Endothelial cell of hepatic sinusoid (primary cell): ENCODE data around the gene MANEA.
"Not testable (repeated sequence)": the region's sequence is repeated elsewhere in the genome, so short reads cannot be mapped to it uniquely, and the experiment has no call there.

ENCODE experiments used
- in situ Hi-C: cut with HindIII; loops from 2 replicates; pipeline ENCODE4 v1.10.0; 2017; ENCODE audit warnings: low sequenced_read_pairs

MANEA gene, protein sequence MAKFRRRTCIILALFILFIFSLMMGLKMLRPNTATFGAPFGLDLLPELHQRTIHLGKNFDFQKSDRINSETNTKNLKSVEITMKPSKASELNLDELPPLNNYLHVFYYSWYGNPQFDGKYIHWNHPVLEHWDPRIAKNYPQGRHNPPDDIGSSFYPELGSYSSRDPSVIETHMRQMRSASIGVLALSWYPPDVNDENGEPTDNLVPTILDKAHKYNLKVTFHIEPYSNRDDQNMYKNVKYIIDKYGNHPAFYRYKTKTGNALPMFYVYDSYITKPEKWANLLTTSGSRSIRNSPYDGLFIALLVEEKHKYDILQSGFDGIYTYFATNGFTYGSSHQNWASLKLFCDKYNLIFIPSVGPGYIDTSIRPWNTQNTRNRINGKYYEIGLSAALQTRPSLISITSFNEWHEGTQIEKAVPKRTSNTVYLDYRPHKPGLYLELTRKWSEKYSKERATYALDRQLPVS

DNA sequence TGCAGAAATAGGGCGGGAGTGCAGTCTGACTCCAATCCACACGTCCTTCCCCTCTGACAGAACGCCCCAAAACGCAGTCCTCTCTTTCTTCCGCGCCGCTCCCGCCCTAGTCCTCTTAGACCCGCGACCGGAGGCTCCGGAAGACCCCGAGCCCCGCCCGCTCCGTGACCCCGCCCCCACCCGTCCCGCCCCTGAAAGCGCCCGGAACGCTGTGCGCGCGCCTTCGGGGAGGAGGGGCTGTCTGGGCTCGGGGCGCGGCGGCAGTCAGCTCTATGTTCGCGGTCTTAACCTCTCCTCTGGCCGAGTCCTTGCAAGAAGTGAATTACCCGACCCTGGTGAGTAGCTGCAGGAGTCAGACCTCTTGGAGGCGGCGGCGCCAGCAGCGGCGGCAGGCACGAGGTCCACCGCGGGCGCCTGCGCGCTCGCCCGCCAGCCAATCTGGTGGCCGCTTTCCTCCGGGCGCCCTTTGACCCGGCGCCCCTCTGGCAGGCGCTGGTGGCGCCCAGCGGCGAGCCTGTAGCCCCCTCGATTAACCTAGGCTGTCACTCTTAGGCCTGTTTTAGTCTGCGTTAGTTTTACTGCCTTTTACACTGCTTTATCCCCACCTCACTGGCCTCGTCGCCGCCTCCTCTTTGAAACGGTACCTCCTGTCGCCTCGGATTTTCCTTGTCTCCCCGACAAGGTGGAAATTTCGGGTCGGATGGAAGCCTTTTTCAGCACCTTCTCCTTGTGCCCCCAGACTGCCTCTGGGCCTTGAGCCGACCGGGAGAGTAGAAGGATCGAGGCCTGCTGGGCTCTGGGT is at the start of gene MANEA:
MANEA (plus strand) TSS at position 232 of the 802 bp plus-strand sequence. CDS start 8,905 bp downstream, outside the sequence.
- in situ Hi-C loops, result no loop called here

DNA sequence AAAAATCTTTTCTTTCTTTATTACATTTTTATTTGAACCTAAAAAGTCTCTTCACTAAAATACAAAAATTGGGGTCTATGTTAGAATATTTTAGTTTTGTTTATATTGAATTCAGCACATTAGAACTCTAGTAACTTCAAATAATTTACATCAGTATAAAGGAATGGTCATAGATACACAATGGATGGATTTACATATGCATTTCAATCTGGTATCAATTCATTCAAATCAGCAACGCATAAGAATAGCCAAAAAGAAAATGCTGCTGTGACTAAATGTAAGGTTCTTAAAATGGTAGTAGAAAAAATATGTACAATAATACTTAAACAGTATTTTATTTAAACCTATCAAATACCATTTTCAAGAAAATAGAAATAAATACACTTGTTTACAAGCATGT is 47.6 kb upstream of the MANEA start:
- in situ Hi-C loops, result no loop called here

DNA sequence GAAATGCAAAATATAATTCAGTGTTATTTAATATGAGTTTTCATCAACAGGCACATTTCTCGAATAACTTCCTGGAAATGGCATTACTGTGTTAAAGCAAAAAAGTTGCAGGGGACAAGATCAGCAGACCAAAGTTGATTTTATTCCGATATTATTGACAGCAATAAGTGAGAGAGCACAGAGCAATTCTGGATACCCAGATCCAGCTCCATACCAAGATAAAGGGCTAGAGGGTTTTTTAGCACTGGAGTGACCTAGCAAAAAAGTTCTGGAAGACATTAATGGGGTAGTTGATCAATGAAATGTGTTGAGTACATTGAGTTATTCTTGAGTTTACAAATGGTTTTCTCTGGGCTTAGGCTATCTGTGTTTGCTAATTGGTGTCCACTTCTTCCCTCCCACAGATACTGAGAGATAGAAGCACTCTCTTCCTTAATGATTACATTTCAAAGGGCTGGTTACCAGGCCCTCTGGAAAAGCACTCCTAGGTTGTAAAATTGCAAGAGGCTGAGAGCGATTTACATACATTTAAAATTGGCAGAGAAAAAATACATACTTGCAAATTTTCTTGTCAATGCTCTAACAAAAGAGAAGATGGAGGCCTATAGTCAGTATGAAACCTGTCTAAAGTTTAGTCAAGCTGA is 47.0 kb upstream of the MANEA start:
- in situ Hi-C loops, result no loop called here

DNA sequence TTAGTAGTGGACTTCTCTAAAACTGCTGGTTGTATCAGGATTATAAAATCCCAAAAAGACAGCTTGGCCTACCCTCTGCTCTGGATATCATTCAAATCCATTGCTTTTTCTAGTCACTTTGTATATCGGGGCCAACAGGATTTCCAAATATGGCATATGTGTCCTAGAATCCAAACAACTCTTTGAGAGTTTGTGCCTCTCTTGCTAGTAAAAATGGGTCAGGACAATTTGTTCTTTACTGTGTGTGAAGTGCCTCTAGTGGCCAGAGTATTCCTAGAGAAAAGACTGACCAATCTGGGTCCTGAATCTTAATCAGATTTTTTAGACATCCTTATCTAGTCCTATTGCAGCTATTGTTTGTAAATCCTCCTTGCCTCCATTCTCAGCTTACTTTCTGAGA is 33.5 kb upstream of the MANEA start:
- in situ Hi-C loops, result no loop called here

DNA sequence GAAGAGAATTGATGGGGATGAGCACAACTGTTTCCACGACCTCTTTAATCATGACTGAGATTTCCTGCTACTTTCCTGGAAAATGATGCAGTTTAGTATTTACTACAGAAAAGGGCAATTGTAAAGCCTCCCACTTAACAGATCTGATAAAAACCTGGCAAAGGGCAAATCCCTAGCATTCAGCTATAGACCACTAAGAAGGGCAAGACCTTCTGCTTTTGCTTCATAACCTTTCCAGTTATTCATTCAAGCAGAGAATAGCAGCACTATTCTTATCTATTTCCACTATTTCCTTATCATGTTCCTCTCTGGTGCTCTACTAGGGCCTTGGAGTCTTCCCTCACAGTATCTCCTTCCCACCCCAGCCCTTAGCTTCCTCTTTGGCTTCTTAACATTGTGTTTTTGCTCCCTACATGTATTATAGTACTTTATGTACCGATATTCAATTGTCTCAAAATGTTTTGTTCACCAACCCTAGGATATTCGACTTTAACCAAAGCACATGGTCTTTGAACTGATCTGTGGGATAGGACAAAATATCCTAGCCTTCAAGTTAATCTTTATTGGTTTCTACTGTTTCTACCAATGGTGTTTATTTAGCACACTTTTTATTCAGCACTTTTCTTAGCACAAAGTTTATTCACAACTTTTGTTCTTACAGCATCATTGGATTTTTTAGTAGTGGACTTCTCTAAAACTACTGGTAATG is 32.7 kb upstream of the MANEA start:
- in situ Hi-C loops, result no loop called here

DNA sequence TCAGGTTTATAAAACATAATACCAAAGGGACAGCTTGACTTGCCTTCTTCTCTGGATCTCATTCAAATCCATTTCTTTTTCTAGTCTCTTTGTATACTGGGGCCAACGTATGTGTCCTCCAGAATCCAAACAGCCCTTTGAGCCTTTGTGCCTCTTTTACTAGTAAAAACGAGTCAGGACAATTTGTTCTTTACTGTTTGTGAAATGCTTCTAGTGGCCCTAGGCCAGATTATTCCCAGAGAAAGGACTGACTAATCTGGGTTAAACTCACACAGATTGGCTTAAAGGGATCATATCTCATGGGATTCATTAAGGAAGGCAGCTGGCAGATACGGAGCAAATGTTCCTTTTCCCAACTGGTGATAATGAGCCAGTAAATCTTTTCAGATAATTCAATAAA is 32.1 kb upstream of the MANEA start:
- in situ Hi-C loops, result no loop called here

DNA sequence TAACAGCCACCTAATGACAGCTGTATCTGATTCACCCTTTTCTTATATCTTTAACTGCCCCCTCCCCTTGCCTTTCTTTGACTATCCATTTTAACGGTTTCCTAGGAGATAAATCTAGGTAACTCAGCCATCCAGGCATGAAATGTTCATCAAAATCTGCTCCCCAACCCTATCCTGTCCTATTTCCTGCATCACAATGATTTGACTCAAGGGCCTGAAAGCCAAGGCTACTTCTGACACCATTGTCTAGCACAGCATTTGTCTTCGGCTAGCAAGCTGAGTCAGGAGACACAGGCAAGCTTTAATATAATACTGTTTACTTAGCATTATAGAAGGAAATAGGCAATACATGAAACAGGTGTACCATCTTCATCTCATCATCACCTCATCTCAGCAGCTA is 31.6 kb upstream of the MANEA start:
- in situ Hi-C loops, result no loop called here

DNA sequence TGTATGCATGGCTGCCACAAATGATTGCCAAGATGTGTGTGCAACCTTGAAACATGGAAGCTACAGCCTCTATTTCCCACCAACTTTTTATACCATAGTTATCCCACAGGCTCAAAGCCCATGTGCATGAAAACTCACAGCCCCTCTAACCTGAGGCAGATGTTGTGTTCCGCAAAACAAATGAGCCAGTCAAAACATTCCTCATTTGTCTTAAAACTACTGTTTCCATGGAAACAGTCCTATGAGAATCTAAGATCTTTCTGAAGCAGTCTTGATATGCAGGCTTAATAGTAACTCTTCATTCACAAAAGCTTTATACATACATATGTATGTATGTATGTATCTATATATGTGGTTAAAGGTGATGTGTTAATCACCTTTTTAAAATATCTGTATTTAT is 31.2 kb upstream of the MANEA start:
- in situ Hi-C loops, result no loop called here

DNA sequence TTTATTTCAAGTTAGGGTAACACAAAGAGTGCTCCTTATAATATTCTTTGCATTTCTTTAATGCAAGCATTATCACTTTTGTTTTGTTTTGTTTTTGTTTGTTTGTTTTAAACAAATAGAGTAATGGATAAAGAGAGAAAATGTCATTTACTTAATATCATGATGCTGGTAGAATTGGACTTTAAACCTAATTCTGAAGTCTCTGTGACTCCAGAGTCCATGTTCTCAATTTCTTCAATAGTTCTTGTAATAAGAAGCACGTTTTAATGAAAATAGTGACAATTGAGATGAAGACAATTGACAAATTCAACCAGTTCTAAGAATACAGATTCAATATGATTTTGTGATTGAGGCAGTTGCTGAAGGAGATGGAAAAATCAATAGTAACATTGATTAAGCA is 30.3 kb upstream of the MANEA start:
- in situ Hi-C loops, result no loop called here

DNA sequence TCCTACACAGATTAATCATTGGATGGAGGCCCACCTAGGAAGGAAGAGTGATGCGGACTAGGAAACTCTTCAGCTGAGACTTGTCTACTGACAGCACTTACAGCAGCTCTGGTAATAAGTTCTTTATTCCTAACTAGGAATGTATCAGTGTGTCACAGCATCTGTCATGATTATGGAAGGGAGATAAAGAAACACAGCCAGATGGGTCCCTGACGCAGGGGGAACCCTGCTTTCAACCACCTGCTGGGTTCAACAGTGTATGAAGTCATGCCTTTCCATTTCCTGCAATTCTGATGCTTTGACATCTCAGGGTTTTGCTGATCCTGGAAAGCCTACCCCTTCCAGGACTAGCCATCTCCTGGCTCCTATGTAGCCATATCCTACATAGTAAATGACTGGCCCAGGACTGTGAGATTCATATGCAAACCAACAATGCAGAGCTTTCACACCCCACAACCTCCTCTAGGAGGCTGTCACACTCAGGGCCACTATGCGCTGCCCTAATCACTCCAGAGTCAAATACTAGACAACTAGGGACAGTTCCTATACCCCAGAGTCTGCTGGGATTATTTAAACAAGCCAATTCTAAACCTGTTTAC is 29.0 kb upstream of the MANEA start:
- in situ Hi-C loops, result no loop called here

DNA sequence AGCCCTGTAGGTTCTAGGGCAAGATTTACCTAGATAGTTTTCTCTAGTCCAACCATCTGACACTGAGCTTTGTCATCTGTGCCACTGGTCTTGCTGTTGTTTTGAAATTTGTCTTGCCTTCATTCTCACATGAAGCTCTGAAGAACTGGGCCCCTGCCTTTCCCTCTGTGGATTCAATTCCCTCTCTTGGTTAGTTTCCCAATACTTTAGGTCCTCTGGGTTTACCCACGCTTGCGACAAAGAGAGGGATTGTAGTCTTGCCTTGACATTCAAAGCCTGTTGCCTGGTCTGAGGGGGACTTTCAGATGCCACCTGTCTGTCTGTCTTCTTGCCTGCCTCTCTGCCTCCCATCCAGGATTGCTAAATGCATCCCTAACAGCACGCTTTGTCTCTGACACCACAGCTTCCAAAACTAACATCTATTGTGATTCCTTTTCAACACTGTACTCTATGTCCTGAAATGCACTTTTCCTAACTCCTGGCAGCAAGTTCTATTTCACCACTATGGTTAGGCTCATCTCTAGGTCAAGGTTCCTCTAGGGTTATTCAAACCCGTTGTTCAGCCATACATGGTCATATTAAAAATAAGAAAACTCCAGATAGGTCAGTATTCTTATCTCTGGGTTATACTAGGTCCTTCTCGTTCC is 25.5 kb upstream of the MANEA start:
- in situ Hi-C loops, result no loop called here

DNA sequence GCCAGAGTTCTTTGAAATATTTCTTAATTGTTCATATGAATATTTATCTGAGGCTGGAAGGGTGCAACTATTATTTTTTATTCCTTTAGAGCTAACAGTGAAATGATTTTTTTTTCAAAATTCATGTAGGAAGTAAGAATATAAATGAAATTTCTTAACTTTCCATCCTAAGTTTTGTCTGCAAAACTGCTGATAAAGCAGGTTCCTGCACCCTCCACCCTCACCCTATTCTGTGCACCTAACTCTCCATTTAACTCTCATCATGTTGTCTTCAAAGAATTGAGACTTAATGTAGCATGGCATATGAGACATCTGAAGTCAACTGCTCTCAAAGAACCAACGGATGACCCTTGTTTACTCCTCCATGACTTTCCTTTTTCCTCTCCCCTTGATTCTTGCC is 23.5 kb upstream of the MANEA start:
- in situ Hi-C loops, result no loop called here

DNA sequence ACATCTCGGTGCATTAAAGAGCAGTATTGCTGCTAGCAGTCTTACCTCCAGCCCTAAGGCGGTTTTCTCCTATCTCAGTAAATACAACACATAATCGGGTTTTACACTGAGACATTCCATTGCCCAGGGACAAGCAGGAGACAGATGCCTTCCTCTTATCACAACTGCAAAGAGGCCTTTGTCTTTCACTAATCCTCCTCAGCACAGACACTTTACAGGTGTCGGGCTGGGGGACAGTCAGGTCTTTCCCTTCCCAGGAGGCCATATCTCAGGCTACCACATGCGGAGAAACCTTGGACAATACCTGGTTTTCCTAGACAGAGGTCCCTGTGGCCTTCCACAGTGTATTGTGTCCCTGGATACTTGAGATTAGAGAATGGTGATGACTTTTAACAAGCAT is 16.4 kb upstream of the MANEA start:
- in situ Hi-C loops, result not testable (repeated sequence)

DNA sequence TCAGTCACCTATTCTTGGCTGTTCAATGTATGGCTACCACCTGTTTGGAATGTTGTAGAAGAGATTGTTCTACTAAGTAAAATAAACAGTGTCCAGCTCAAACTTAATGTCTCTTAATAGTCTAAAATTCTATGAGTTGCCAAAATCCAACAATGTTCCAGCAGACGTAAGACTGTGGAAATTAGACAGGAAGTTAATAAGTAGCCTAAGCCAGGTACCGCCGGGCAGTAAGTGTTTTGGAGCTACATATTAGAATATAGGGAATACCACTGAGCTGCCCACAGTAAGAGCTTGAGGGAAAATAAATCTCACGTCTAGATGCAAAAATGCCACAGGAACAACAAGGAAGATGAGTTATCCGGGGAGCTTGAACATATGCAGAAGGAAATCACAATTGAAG is 7.8 kb upstream of the MANEA start:
- in situ Hi-C loops, result no loop called here

DNA sequence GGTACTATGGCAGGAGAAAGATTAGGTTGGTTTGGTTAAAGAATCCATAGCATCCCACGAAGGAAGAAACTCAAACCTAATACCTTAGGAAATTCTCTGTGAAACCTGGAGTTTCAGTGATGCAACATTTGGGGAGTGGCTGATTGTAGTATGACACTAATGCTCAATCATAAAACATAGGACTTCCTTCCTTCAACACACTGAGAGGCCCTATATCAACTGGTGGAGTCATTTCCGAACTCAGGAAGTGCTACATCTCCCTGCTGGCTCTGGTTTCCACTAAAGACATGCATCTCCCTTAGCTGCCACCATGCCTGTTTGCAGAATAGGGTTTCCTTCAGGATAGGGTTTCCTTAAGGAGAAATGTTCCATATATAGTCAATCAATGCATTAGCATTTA is 5.2 kb upstream of the MANEA start:
- in situ Hi-C loops, result no loop called here

DNA sequence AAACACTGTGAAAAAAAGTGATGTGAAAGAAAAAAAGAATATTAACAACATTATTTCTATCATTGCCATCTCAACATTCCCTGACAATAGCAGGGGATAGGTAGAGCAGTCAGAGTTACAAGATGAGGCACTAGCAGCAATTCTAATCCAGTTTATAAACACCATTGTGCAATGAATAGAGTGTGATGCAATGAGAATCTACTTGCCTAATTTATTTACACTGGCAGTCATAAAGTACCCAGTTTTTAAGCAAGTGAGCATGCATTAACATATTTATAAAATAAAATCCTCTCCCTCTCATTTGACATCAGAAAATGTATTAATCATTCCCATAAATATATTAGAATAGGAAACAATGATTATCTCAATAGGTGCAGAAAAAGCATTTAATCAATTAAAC is 2.5 kb upstream of the MANEA start:
- in situ Hi-C loops, result no loop called here

DNA sequence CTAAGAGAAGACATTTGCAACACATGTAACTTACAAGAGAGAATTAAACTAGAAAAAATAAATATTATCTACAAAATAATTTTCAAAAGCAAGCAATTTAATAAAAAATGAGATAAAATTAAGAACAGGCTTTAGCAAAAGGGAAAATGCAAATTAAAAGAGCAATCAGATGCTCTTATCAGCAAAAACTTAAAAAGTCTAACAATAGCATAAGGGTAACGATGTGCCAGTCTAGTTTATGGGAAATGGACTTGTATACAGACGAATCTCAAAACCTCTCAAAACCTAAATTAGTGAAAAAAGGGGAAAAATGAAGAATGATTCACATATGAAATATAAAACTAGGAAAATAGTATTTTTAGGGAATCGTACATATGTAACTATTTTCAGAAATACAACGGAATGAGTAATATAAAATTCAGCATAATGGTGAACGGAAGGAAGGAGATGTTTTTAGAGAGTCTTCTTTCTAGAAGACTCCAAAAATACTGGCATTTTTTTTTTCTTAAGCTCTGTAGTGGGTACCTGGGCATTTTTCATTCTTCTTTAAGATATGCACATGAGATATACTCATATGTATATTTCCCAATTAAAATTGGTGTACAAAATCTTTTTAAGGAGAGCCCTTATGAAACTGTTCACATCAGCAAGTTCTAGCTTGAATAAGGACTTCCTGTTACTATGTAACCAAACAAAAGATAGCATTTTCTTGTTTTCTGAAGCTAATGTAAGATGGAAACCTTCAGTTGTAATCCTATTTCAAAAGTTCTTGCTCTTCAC is 927 bp upstream of the MANEA start:
- in situ Hi-C loops, result no loop called here

DNA sequence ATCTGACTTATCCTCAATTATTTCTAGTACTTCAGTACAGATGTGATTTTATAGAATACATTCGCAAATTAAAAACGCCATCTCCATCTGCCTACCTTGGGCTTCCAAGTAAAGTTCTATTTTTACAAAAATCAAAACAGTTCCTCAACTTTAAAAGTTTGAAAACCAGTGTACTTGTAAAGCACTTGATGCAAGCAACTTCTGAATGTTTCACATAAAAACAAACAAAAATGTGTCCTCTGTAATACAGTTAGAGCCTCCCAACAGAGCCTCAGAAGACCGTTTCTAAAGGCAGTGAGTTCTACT is 384 bp upstream of the MANEA start:
- in situ Hi-C loops, result no loop called here

DNA sequence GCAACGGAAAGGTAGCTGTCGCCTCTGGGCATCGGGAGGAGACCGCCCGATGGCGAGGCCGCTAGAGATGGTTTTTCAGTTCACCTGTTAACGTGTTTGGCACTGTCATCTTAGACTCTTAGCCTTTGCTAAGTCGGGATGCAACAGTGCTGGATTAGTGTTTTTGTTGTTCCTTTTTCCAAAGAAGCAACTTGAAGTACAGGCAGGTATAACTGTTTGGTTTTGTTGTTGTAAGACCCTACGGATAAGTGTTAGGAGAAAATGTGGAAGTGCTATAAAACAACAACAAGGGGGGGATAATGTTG is 723 bp downstream of the MANEA start:
- in situ Hi-C loops, result no loop called here

DNA sequence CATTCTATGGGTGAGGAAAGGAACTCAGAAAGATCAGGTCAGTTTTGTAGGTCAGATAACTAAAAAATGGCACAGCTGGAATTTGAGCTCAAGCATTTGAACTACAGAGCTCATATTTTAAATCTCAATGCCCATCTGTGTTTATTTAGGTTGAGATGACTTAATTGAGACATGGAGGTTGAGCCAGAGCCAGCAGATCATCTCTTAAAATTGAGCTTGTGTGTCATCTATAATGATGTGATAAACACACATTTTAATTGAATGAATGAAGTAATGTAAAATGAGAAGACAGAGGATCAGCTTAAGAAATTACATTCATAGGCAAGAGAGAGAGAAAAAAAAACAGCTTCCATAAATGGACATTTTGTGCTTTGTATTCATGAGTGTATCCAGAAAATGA is 3.7 kb downstream of the MANEA start:
- in situ Hi-C loops, result no loop called here
